Parathyroid adenoma (tissue), 2 donors: ENCODE measurements around the gene TMEM39B.

Source experiments
- H2AFZ ChIP-seq: fragments of 300-600 bp; sonication (generic); one replicate; pipeline ENCODE4 v1.7.0; 2017; ENCODE audit warnings: antibody characterized with exemption, mild to moderate bottlenecking
- H3K27ac ChIP-seq: fragments of 300-600 bp; sonication (generic); one replicate; pipeline ENCODE4 v1.7.0; 2017
- H3K27me3 ChIP-seq: fragments of 300-600 bp; sonication (generic); one replicate; pipeline ENCODE4 v1.7.0; 2017; ENCODE audit warnings: low read length; ENCODE audit not compliant: control insufficient read depth, insufficient read depth
- H3K36me3 ChIP-seq: fragments of 300-600 bp; sonication (generic); one replicate; pipeline ENCODE4 v1.7.0; 2017; ENCODE audit warnings: low read length; ENCODE audit not compliant: control insufficient read depth, insufficient read depth
- H3K4me1 ChIP-seq: fragments of 300-600 bp; sonication (generic); one replicate; pipeline ENCODE4 v1.7.0; 2017; ENCODE audit warnings: control low read depth
- H3K4me2 ChIP-seq: fragments of 300-600 bp; sonication (generic); one replicate; pipeline ENCODE4 v1.7.0; 2017; ENCODE audit warnings: low read length
- H3K4me3 ChIP-seq: fragments of 300-600 bp; sonication (generic); one replicate; pipeline ENCODE4 v1.7.0; 2017; ENCODE audit warnings: low read depth, low read length
- H3K79me2 ChIP-seq: fragments of 300-600 bp; sonication (generic); one replicate; pipeline ENCODE4 v1.7.0; 2017; ENCODE audit warnings: control low read depth
- H3K9ac ChIP-seq: fragments of 300-600 bp; sonication (generic); one replicate; pipeline ENCODE4 v1.7.0; 2017; ENCODE audit warnings: mild to moderate bottlenecking
- H3K9me3 ChIP-seq: fragments of 300-600 bp; sonication (generic); one replicate; pipeline ENCODE4 v1.7.0; 2017; ENCODE audit warnings: low read length; ENCODE audit not compliant: control insufficient read depth
- CTCF ChIP-seq: fragments of 300-600 bp; sonication (generic); IDR thresholded peaks from one replicate; pipeline ENCODE4 v1.7.0; 2017; ENCODE audit warnings: antibody characterized with exemption, mild to moderate bottlenecking
- donor health status: primary hyperparathyroidism.

The TMEM39B gene

GRCh38 chr1:32042330-32042729 lies 30.4 kb upstream of the TMEM39B start:
- Histone ChIP-seq H3K9ac (no peak overlapping the region), H3K4me1 (no peaks in the 10 kb centered on the region), H3K4me2 (no peak overlapping the region), H3K9me3 (no peaks in the 10 kb centered on the region), H3K4me3 (no peak overlapping the region), H3K36me3 (no peaks in the 10 kb centered on the region), H3K27me3 (no peaks in the 10 kb centered on the region), H3K79me2 (no peaks in the 10 kb centered on the region), H2AFZ (no peak overlapping the region), H3K27ac (no peak overlapping the region)
- TF ChIP-seq CTCF, result no peak

GRCh38 chr1:32044234-32044633 lies 28.5 kb upstream of the TMEM39B start:
- no peaks in the 10 kb centered on the region for H3K27me3 ChIP-seq
- no peaks in the 10 kb centered on the region for H3K79me2 ChIP-seq
- no peaks in the 10 kb centered on the region for H3K36me3 ChIP-seq
- H3K27ac ChIP-seq, result no peak overlapping the region
- no peak overlapping the region for H3K9ac ChIP-seq
- no peak overlapping the region for H3K4me2 ChIP-seq
- H3K4me1 ChIP-seq, result no peaks in the 10 kb centered on the region
- H3K4me3 ChIP-seq, result no peak overlapping the region
- H3K9me3 ChIP-seq, result no peaks in the 10 kb centered on the region
- H2AFZ ChIP-seq, result no peak overlapping the region
- TF ChIP-seq CTCF, result no peak

GRCh38 chr1:32045772-32046171 lies 27.0 kb upstream of the TMEM39B start:
- Histone ChIP-seq H3K79me2 (no peaks in the 10 kb centered on the region), H3K4me2 (no peak overlapping the region), H3K27ac (no peak overlapping the region), H3K27me3 (no peaks in the 10 kb centered on the region), H3K4me1 (no peaks in the 10 kb centered on the region), H3K36me3 (no peaks in the 10 kb centered on the region), H2AFZ (no peak overlapping the region), H3K9ac (no peak overlapping the region), H3K9me3 (no peaks in the 10 kb centered on the region), H3K4me3 (no peak overlapping the region)
- TF ChIP-seq CTCF, result no peak

GRCh38 chr1:32047701-32048100 lies 25.0 kb upstream of the TMEM39B start:
- no peaks in the 10 kb centered on the region for H3K36me3 ChIP-seq
- H3K4me1 ChIP-seq, result no peaks in the 10 kb centered on the region
- no peaks in the 10 kb centered on the region for H3K27me3 ChIP-seq
- TF ChIP-seq CTCF, result no peak
- H3K9me3 ChIP-seq, result no peaks in the 10 kb centered on the region
- no peaks in the 10 kb centered on the region for H3K79me2 ChIP-seq
- H3K9ac ChIP-seq, result no peak overlapping the region
- H3K4me2 ChIP-seq, result no peak overlapping the region
- H2AFZ ChIP-seq, result no peak overlapping the region
- no peak overlapping the region for H3K4me3 ChIP-seq
- no peak overlapping the region for H3K27ac ChIP-seq

GRCh38 chr1:32048440-32048839 lies 24.3 kb upstream of the TMEM39B start:
- Histone ChIP-seq H3K36me3 (no peaks in the 10 kb centered on the region), H3K79me2 (no peaks in the 10 kb centered on the region), H3K4me3 (no peak overlapping the region), H3K27ac (no peak overlapping the region), H2AFZ (no peak overlapping the region), H3K4me1 (no peaks in the 10 kb centered on the region), H3K27me3 (no peaks in the 10 kb centered on the region), H3K9me3 (no peaks in the 10 kb centered on the region), H3K4me2 (no peak overlapping the region), H3K9ac (no peak overlapping the region)
- no peak for TF ChIP-seq CTCF
